Measurements from ENCODE around the gene GALNT18.

The GALNT18 gene

GRCh38 chr11:11446564-11446963, 175.2 kb downstream of the GALNT18 start:
- peak overlapping the region in 1 of 2 donors; percentile 77 for H3K27ac Mint-ChIP-seq
- H3K27me3 Mint-ChIP-seq: peaks cover 8% of the 10 kb centered on the region
- DNase-seq: no peak
- no peak for ATAC-seq
- peaks cover 11% of the 10 kb centered on the region for H3K4me1 Mint-ChIP-seq
- no peak overlapping the region for H3K4me3 Mint-ChIP-seq
- H3K9me3 Mint-ChIP-seq: no peaks in the 10 kb centered on the region

DNA sequence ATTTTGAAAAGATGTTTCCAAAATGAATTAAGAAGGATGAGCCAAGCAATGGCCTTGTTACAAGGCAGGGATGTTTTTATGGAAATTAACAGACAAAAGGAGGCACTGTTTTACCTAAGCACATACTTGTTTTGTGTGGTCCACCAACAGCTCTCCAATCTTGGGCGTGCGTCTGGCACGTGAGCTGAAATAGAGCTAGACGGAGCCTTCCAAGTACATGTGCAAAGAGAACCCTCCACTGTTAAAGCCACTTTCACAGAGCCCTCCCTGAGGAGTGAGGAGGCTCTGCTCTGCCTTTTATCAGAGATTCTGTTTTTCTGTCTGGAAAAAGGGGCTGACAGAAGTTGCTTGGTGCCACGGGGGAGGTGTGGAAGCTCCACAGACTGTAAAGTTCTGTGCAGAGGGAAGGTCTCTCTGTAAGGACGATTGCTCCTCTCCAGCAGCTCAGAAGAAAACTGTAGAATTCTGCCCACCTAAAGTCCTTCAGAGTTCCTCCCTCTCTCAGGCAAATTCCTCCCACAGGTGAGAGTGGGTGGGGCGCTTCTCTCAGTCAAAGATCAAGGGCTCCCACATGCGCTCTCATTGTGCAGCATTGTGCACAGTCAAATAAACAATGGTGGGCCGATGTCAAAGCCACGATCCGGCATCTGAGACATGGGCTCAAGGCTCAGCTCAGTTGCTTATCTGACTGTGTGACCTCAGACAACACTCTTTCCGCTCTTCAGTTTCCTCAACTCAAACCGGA, 176.2 kb downstream of the GALNT18 start:
- Mint-ChIP-seq H3K4me3 (no peak overlapping the region), H3K4me1 (peaks cover 7% of the 10 kb centered on the region), H3K27me3 (peaks cover 8% of the 10 kb centered on the region), H3K27ac (no peak overlapping the region), H3K9me3 (no peaks in the 10 kb centered on the region)
- DNase-seq (no peak), ATAC-seq (no peak)

DNA sequence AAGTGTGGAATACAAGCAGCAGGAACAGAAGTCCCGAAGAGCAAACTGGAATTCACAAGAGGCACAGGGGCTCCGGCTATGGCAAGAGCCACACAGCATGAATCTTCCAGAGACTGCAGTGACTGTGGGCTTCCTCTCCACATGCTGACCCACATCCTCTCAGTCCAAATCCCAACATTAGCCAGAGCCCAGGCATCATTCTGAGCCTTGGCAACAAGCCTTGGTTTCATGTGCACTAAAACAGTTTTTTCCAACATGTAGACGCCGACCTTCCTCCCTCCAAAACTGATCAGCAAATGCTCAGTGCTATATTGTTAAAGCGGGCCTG, 177.0 kb downstream of the GALNT18 start:
- ATAC-seq: no peak
- no peak overlapping the region for H3K4me3 Mint-ChIP-seq
- H3K4me1 Mint-ChIP-seq: peaks cover 7% of the 10 kb centered on the region
- DNase-seq: no peak
- no peaks in the 10 kb centered on the region for H3K9me3 Mint-ChIP-seq
- peaks cover 8% of the 10 kb centered on the region for H3K27me3 Mint-ChIP-seq
- no peak overlapping the region for H3K27ac Mint-ChIP-seq

DNA sequence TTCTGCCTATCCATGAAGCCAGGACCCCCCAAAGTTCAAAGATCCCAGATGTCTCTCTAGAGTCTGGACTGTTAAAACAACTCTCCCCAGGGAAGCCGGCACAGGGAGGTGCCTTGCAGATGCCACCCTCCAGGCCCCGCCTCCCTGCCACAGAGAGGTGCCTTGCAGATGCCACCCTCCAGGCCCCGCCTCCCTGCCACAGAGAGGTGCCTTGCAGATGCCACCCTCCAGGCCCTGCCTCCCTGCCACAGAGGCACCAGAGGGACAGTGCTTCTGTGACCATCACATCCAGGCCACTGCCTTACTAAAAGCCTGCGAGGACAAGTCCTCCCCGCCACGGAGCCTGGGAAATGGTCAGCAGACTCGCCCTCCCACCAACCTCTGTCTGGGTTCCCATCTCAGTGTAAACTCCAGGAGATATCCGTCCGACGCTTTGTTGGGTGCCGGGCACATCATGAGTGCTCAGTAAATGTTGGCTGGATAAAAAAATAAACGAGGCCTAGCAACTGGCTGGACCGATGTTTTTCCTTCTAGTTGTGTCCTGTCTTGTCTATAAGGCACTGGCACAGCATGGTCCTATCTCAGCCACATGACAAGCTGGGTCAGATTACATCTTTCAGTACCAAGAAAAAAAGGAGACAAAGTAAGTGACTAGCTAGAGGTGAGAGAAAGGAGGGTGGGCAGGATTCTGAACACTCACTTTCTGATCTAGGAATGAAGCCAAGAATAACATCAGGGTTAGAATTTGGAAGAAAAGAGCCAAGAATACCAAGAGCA, 177.6 kb downstream of the GALNT18 start:
- ATAC-seq (no peak), DNase-seq (no peak)
- Mint-ChIP-seq H3K4me3 (no peak overlapping the region), H3K27me3 (peaks cover 8% of the 10 kb centered on the region), H3K9me3 (no peaks in the 10 kb centered on the region), H3K4me1 (peaks cover 7% of the 10 kb centered on the region), H3K27ac (no peak overlapping the region)

GRCh38 chr11:11442791-11443190, 179.0 kb downstream of the GALNT18 start:
- no peaks in the 10 kb centered on the region for H3K9me3 Mint-ChIP-seq
- H3K4me3 Mint-ChIP-seq: no peak overlapping the region
- peaks cover 7% of the 10 kb centered on the region for H3K4me1 Mint-ChIP-seq
- DNase-seq: no peak
- ATAC-seq: no peak
- peaks cover 8% of the 10 kb centered on the region for H3K27me3 Mint-ChIP-seq
- H3K27ac Mint-ChIP-seq: no peak overlapping the region

DNA sequence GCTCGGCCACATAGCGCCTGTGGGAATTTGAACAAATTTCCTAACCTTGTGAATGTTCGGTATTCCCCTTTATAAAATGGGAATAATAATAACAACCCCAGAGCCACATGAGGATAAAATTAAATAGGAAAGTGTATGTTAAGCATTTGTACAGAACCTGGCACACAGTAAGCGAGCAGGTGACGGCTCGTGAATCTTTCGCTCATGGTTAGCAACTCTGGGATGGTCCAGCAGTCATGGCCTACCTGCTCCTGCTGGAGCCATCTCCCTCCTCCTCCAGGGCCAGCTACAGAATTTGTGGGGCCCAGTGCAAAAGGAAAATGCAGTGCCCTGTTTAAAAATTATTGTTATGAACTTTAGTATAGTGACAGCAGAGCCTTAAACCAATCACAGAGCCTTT, 180.3 kb downstream of the GALNT18 start:
- peaks cover 2% of the 10 kb centered on the region for H3K27me3 Mint-ChIP-seq
- H3K4me3 Mint-ChIP-seq: no peak overlapping the region
- no peak for ATAC-seq
- H3K27ac Mint-ChIP-seq: no peak overlapping the region
- DNase-seq: no peak
- no peaks in the 10 kb centered on the region for H3K9me3 Mint-ChIP-seq
- H3K4me1 Mint-ChIP-seq: no peaks in the 10 kb centered on the region

- Mint-ChIP-seq H3K4me3 (no peak overlapping the region), H3K27me3 (no peaks in the 10 kb centered on the region), H3K27ac (no peak overlapping the region), H3K9me3 (no peaks in the 10 kb centered on the region), H3K4me1 (no peaks in the 10 kb centered on the region)
- DNase-seq (no peak), ATAC-seq (no peak)
Measured at GRCh38 chr11:11441091-11441490, 180.7 kb downstream of the GALNT18 start.

DNA sequence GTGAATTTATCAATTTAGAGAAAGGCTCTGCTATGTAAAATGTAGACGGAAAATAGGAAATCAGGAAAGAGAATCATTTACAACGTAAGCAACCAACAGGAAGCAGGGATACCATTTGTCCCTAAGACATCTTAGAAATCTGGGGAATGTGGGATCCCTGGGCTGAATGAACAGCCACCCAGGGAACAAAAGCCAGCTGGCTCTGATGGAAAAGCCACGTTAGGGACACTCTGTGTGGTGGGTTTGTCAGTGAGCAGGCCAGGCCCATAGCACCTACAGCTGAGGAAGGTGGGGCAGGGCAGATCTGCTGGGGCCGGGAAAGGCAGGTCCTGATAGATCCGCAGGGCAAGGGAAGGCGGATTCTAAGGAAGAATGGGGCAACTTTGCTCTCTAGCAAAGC, 181.7 kb downstream of the GALNT18 start:
- H3K4me1 Mint-ChIP-seq: no peaks in the 10 kb centered on the region
- no peak overlapping the region for H3K27ac Mint-ChIP-seq
- no peaks in the 10 kb centered on the region for H3K27me3 Mint-ChIP-seq
- DNase-seq (no peak), ATAC-seq (no peak)
- no peaks in the 10 kb centered on the region for H3K9me3 Mint-ChIP-seq
- H3K4me3 Mint-ChIP-seq: no peak overlapping the region

DNA sequence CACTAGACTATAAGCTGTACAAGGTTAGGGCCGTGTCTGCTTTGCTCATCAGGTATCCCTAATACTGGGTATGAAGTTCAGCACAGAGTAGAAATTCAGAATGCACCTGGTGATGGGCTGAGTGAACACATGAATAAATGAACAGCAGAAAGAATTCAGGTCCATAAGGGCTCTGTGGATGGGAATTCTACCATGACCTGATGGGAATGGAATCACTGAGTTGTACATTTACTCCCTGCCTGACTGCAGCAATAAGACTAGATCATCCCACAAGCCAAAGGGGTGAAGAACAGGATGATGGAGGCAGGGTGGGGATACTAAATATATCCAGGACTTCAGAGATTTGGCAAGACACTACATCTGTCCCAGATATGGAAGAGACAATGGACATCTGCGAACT, 182.2 kb downstream of the GALNT18 start:
- H3K4me3 Mint-ChIP-seq: no peak overlapping the region
- no peaks in the 10 kb centered on the region for H3K27me3 Mint-ChIP-seq
- no peaks in the 10 kb centered on the region for H3K9me3 Mint-ChIP-seq
- no peak overlapping the region for H3K27ac Mint-ChIP-seq
- DNase-seq (no peak), ATAC-seq (no peak)
- H3K4me1 Mint-ChIP-seq: no peaks in the 10 kb centered on the region

- no peaks in the 10 kb centered on the region for H3K4me1 Mint-ChIP-seq
- ATAC-seq: no peak
- DNase-seq: no peak
Measured at GRCh38 chr11:11436715-11437313, 185.0 kb downstream of the GALNT18 start.

DNA sequence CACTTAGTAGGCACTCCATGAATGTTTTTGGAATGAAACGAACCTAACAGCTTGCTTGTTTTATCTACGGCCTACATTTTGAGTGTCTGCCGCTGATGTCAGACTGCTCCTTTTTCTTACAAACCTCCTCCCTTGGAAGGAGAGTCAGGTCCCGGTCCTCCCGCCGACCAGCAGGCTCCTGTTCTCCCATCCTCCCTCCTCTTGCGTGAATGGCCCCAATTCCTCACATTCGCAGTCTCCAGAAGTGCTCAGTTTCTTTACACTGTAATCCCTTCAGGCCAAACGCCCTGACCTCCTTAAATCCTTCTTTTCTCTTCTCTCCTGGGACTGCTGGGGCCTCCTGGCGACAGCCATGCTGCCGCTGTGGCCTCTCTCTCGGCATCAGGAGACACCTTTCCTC, 186.2 kb downstream of the GALNT18 start:
- Mint-ChIP-seq H3K27me3 (no peaks in the 10 kb centered on the region), H3K4me1 (no peaks in the 10 kb centered on the region), H3K27ac (peak overlapping the region; percentile 34 to 38), H3K9me3 (no peaks in the 10 kb centered on the region), H3K4me3 (no peak overlapping the region)
- DNase-seq: no peak
- no peak for ATAC-seq

More at GRCh38 chr11:11436715-11437313, 185.0 kb downstream of the GALNT18 start:
- Mint-ChIP-seq H3K27ac (peak overlapping the region; percentile 43 to 54), H3K4me3 (no peak overlapping the region), H3K9me3 (no peaks in the 10 kb centered on the region), H3K27me3 (no peaks in the 10 kb centered on the region)

DNA sequence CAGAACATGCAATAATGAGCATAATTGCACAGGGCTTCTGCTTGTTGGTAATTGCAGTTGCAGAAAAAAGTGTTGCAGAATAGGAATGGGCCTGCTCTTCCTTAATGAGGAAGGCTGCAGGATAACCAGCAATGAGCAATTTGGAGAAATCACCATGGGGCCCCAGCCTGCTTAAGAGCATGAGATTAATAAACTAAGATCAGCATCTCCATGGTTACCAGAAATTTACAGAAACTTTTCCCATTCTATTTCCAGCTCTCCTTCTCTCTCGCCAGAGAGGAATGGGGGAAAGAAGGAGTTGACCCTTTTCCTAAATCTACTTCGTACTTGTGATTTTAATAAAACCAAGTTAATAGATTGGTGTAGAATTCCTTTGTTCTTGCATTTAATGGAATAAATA, 187.8 kb downstream of the GALNT18 start:
- ATAC-seq (no peak), DNase-seq (no peak)
- H3K27ac Mint-ChIP-seq: no peak overlapping the region
- H3K27me3 Mint-ChIP-seq: no peaks in the 10 kb centered on the region
- no peaks in the 10 kb centered on the region for H3K4me1 Mint-ChIP-seq
- H3K4me3 Mint-ChIP-seq: no peak overlapping the region
- no peaks in the 10 kb centered on the region for H3K9me3 Mint-ChIP-seq

- no peak overlapping the region for H3K4me3 Mint-ChIP-seq
- H3K4me1 Mint-ChIP-seq: no peaks in the 10 kb centered on the region
- H3K9me3 Mint-ChIP-seq: no peaks in the 10 kb centered on the region
- ATAC-seq (no peak), DNase-seq (no peak)
- H3K27me3 Mint-ChIP-seq: no peaks in the 10 kb centered on the region
- H3K27ac Mint-ChIP-seq: no peak overlapping the region
Measured at GRCh38 chr11:11432621-11433319, 189.0 kb downstream of the GALNT18 start.

GRCh38 chr11:11430431-11430830, 191.4 kb downstream of the GALNT18 start:
- Mint-ChIP-seq H3K27me3 (no peaks in the 10 kb centered on the region), H3K27ac (peak overlapping the region in 1 of 2 donors; percentile 33), H3K4me3 (no peak overlapping the region), H3K4me1 (no peaks in the 10 kb centered on the region), H3K9me3 (no peaks in the 10 kb centered on the region)
- DNase-seq (no peak), ATAC-seq (no peak)

- Mint-ChIP-seq H3K9me3 (no peaks in the 10 kb centered on the region), H3K27me3 (no peaks in the 10 kb centered on the region)
Measured at GRCh38 chr11:11428714-11429113, 193.1 kb downstream of the GALNT18 start.

GRCh38 chr11:11427542-11427941, 194.3 kb downstream of the GALNT18 start:
- DNase-seq (no peak), ATAC-seq (no peak)
- Mint-ChIP-seq H3K27ac (no peak overlapping the region), H3K4me1 (no peaks in the 10 kb centered on the region), H3K27me3 (no peaks in the 10 kb centered on the region), H3K9me3 (no peaks in the 10 kb centered on the region), H3K4me3 (no peak overlapping the region)

More at GRCh38 chr11:11428714-11429113, 193.1 kb downstream of the GALNT18 start:
- no peak for ATAC-seq
- no peaks in the 10 kb centered on the region for H3K4me1 Mint-ChIP-seq
- DNase-seq: no peak
- no peak overlapping the region for H3K4me3 Mint-ChIP-seq
- peak overlapping the region in 1 of 2 donors; percentile 59 for H3K27ac Mint-ChIP-seq
